ENCODE data around the gene HNF1B.

HNF1B gene

GRCh38 chr17:37759014-37759637 is 14.3 kb upstream of the HNF1B start:
- no peak for DNase-seq

- no peak for DNase-seq
Observed at GRCh38 chr17:37756051-37756450, 11.2 kb upstream of the HNF1B start.

GRCh38 chr17:37755455-37755854 is 10.6 kb upstream of the HNF1B start:
- DNase-seq = no peak

- no peak for DNase-seq
Observed at GRCh38 chr17:37754363-37754762, 9.5 kb upstream of the HNF1B start.

- no peak for DNase-seq
Observed at GRCh38 chr17:37752482-37752881, 7.6 kb upstream of the HNF1B start.

GRCh38 chr17:37750768-37751475 is 6.1 kb upstream of the HNF1B start:
- no peak for DNase-seq

GRCh38 chr17:37750292-37750691 is 5.4 kb upstream of the HNF1B start:
- no peak for DNase-seq

GRCh38 chr17:37747222-37747621 is 2.4 kb upstream of the HNF1B start:
- DNase-seq = no peak

- no peak for DNase-seq
Observed at GRCh38 chr17:37746617-37747016, 1.8 kb upstream of the HNF1B start.

- DNase-seq = no peak
Observed at GRCh38 chr17:37745801-37746426, 1.1 kb upstream of the HNF1B start.

- no peak for DNase-seq
Observed at GRCh38 chr17:37744633-37744927, 279 bp downstream of the HNF1B start.

GRCh38 chr17:37743875-37744632 is 805 bp downstream of the HNF1B start:
- no peak for DNase-seq

GRCh38 chr17:37743612-37743874 is 1.3 kb downstream of the HNF1B start:
- DNase-seq = no peak

GRCh38 chr17:37742762-37743611 is 1.9 kb downstream of the HNF1B start:
- DNase-seq = no peak

GRCh38 chr17:37742116-37742761 is 2.6 kb downstream of the HNF1B start:
- DNase-seq = no peak

GRCh38 chr17:37741341-37742115 is 3.3 kb downstream of the HNF1B start:
- DNase-seq = no peak

- no peak for DNase-seq
Observed at GRCh38 chr17:37740915-37741314, 3.9 kb downstream of the HNF1B start.

- no peak for DNase-seq
Observed at GRCh38 chr17:37737971-37738370, 6.9 kb downstream of the HNF1B start.

GRCh38 chr17:37737081-37737480 is 7.8 kb downstream of the HNF1B start:
- no peak for DNase-seq

GRCh38 chr17:37736428-37736827 is 8.4 kb downstream of the HNF1B start:
- no peak for DNase-seq

- DNase-seq = no peak
Observed at GRCh38 chr17:37735165-37735564, 9.7 kb downstream of the HNF1B start.

GRCh38 chr17:37732316-37732715 is 12.5 kb downstream of the HNF1B start:
- DNase-seq = no peak
